Activated naive CD4-positive, alpha-beta T cell treated with anti-CD3 and anti-CD28 coated beads, Interleukin-2, amount 10 ng/mL, durations not matched to agents 7 days and 5 days (primary cell): ENCODE results near the gene MTHFD1.
A peak's percentile ranks its signal among the peaks of the same experiment; 100 is the strongest.

Experiments used
- CTCF ChIA-PET: fragments of 350-600 bp; sonication (Branson Sonifier 250); formaldehyde crosslinking; loops from one replicate; lab custom pipeline; 2021; ENCODE audit warnings: antibody characterized with exemption; lab: Charles Lee
- DNase-seq: peaks from one replicate; pipeline ENCODE4 v3.0.0-alpha.2; 2020
- H3K27ac Mint-ChIP-seq: one replicate; pipeline ENCODE4 v1.8.0; 2021; ENCODE audit warnings: mild to moderate bottlenecking, moderate library complexity, mixed read lengths
- H3K27me3 Mint-ChIP-seq: one replicate; pipeline ENCODE4 v1.8.0; 2021; ENCODE audit warnings: mild to moderate bottlenecking, mixed read lengths
- H3K36me3 Mint-ChIP-seq: one replicate; pipeline ENCODE4 v1.8.0; 2021; ENCODE audit warnings: mixed read lengths
- H3K4me1 Mint-ChIP-seq: one replicate; pipeline ENCODE4 v1.8.0; 2021; ENCODE audit warnings: mixed read lengths
- H3K4me3 Mint-ChIP-seq: one replicate; pipeline ENCODE4 v1.8.0; 2021; ENCODE audit warnings: mild to moderate bottlenecking, moderate library complexity, mixed read lengths
- H3K9me3 Mint-ChIP-seq: one replicate; pipeline ENCODE4 v1.8.0; 2021; ENCODE audit warnings: mixed read lengths

The MTHFD1 gene

DNA sequence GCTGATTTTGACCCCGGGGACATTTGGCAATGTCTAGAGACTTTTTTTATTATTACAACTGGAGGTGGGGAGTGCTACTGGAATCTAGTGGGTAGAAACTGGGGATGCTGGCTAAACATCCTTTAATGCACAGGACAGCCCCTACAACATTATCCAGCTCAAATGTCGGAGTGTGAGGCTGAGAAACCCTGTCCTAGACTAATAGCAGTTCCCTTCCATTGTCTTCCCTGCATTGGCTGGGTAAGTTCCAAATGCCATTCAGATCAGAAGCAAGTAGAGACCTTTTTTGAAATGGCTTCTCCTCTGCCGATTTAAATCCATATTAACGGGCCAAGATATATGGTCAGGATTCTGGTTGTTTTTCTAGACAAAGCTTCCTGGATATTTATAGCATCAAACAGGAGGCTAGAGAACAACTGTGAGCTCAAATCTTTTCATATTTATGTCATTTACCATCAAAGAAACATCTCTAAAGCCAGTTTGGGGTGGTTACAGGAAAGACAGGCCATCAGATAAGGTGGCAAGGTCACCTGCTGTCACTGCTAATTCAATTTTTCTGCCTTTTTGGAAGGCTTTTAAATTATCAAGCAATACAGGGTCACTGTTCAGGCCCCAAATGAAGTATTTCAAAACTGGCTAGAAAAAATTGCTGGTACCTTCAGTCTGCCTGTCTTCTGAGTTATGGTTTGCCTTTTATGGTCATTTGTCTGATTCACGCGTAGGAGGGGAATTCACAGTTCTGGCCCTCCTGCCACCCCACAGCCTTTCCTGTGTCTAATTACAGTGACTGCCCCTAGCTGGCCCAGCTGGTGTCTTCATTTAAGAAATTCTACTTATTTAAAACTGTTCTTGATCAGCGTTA, 57.1 kb downstream of the MTHFD1 start:
- CTCF ChIA-PET, result interaction anchor here (9.4 kb wide), 1 partner anchor 14 kb away, joined by 76 read pairs; no protein-coding TSS in a partner anchor
- peak overlapping the region; percentile 70 for H3K27ac Mint-ChIP-seq
- no peaks in the 10 kb centered on the region for H3K27me3 Mint-ChIP-seq
- H3K4me3 Mint-ChIP-seq, result no peak overlapping the region
- no peaks in the 10 kb centered on the region for H3K9me3 Mint-ChIP-seq
- H3K36me3 Mint-ChIP-seq, result peaks cover 42% of the 10 kb centered on the region
- no peak for DNase-seq
- peaks cover 23% of the 10 kb centered on the region for H3K4me1 Mint-ChIP-seq

DNA sequence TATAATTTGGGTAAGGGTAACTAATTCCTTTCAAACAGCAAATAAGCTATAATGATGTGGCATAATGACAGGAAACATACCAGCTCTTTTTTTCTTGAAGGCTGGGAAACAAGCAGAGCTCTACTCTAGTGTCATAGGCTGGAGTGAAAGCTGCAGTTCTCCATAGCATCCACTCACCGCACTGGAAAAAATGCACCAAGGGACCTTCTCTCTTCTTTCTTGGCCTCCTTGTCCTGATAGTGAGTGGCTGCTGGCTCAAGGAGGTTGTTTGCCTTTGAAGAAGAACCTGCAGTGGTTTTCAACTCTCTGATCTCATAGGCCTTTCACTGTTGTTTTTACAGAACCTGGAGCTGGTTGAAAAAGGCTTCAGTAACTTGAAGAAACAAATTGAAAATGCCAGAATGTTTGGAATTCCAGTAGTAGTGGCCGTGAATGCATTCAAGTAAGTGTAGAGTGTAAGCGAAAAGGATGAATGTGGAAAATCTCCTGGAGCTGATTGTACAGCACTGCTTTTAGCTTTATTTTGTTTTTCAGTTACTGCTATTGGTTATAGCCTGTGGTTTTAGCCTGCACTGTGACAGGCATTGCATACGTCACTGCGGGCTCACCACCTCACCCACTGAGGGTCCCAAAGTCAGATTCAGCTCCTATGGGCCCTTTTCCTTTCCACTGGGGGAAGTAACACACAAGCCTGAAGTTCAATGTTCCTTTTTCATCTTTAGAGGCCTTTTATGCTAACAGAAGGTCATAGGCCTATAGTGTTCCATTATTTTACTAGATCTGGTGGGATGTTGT, 59.9 kb downstream of the MTHFD1 start:
- Mint-ChIP-seq H3K27ac (no peak overlapping the region), H3K27me3 (no peaks in the 10 kb centered on the region), H3K36me3 (peaks cover 43% of the 10 kb centered on the region), H3K9me3 (no peaks in the 10 kb centered on the region), H3K4me3 (no peak overlapping the region), H3K4me1 (peaks cover 23% of the 10 kb centered on the region)
- CTCF ChIA-PET, result interaction anchor here (0.9 to 9.4 kb wide), 2 partner anchors 17 to 104 kb away, joined by 3 to 76 read pairs; no protein-coding TSS in a partner anchor
- DNase-seq, result no peak

DNA sequence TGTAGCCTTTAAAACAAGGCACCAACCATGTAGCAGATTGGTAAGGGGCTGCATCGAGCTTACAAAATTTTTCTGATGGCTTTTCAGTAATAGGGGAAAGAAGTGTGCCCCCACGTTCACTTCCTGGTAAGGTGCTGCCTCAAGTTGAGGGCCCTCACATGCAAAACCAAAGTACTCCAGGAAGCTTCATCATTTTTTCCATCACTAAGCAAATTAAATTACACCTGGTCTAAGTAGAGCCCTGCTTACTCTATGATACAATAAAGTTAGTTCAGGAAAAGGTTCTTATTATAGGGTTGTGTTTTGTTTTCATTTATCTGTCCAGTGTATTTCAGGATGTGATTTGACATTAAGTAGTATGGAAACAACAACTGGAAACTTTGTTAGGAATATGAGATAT, 62.1 kb downstream of the MTHFD1 start:
- peaks cover 44% of the 10 kb centered on the region for H3K36me3 Mint-ChIP-seq
- H3K4me3 Mint-ChIP-seq, result no peak overlapping the region
- DNase-seq, result no peak
- CTCF ChIA-PET, result interaction anchor here (0.6 to 9.4 kb wide), 3 partner anchors 10 to 62 kb away, joined by 3 to 76 read pairs (median 4); partner anchors contain the start of gene MTHFD1
- H3K27me3 Mint-ChIP-seq, result no peaks in the 10 kb centered on the region
- no peaks in the 10 kb centered on the region for H3K9me3 Mint-ChIP-seq
- H3K4me1 Mint-ChIP-seq, result peaks cover 9% of the 10 kb centered on the region
- H3K27ac Mint-ChIP-seq, result no peak overlapping the region

DNA sequence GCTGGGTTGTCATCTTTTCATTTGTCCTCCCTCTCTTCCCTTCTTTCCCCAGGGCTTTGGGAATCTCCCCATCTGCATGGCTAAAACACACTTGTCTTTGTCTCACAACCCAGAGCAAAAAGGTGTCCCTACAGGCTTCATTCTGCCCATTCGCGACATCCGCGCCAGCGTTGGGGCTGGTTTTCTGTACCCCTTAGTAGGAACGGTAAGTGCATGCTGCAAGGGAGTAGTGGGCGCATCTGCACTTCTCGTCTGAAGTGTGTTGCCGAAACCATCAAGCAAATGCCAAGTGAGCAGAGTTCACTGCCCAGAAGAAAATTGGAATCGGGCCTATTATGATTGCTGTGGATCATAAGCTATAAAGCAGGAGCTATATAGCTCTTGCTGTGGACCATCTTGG, 66.5 kb downstream of the MTHFD1 start:
- Mint-ChIP-seq H3K9me3 (no peaks in the 10 kb centered on the region), H3K27ac (no peak overlapping the region), H3K36me3 (peaks cover 57% of the 10 kb centered on the region), H3K4me1 (peaks cover 2% of the 10 kb centered on the region), H3K4me3 (no peak overlapping the region), H3K27me3 (no peaks in the 10 kb centered on the region)
- CTCF ChIA-PET, result interaction anchor here (1.3 to 1.8 kb wide), 2 partner anchors 25 to 56 kb away, joined by 3 to 5 read pairs; no protein-coding TSS in a partner anchor
- no peak for DNase-seq

DNA sequence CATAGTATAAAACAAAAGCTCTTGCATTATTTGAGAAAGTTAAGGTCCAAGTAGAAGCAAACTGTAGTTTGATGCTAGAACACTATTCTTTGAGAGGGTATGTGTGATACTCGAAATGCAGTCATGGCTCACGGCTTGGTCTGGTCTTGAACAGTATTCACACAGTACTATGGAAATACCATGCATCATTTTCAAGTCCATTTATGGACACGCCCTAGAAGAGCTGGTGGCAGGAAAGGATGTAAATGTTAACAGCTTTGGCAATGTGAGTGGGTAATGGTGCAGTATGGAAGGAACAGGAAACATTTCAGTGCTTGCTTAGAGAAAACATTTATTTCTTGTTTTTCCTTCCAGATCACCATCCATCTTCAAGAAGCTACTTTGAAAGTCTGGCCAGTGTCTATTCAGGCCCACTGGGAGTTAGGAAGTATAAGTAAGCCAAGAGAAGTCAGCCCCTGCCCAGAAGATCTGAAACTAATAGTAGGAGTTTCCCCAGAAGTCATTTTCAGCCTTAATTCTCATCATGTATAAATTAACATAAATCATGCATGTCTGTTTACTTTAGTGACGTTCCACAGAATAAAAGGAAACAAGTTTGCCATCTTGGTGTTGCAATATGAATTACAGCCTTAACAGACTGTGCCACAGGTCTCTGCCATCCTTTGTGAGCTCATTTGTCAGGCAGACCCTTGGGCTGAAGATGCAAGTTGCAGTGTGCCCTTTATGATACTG, 71.4 kb downstream of the MTHFD1 start:
- Mint-ChIP-seq H3K4me1 (peaks cover 2% of the 10 kb centered on the region), H3K36me3 (peaks cover 45% of the 10 kb centered on the region), H3K9me3 (no peaks in the 10 kb centered on the region), H3K4me3 (no peak overlapping the region), H3K27ac (no peak overlapping the region), H3K27me3 (no peaks in the 10 kb centered on the region)
- CTCF ChIA-PET, result interaction anchor here (0.7 to 1.0 kb wide), 3 partner anchors 10 to 548 kb away, joined by 3 to 4 read pairs (median 4); no protein-coding TSS in a partner anchor
- DNase-seq, result no peak

DNA sequence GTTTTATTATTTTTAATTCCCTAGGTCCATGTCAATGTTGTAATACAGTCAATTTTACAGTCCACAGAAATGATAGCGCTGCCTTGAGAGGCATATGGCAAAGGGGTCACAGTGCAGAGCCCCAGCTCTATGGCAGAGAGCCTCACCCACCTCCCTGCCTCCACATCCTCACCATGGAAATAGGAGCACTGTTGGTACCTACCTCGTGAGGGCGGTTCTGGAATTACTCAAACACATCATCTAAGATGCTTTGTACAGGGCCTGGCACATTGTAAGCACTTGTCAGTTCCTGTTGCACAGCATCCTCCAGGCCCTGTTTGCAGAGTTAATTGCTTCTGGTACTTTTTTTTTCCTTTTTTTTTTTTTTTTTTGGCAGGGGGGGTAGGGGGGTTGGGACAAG, 73.1 kb downstream of the MTHFD1 start:
- DNase-seq, result no peak
- Mint-ChIP-seq H3K27me3 (no peaks in the 10 kb centered on the region), H3K27ac (peak overlapping the region; percentile 22), H3K4me1 (peaks cover 12% of the 10 kb centered on the region), H3K9me3 (no peaks in the 10 kb centered on the region), H3K36me3 (peaks cover 28% of the 10 kb centered on the region), H3K4me3 (no peak overlapping the region)
- CTCF ChIA-PET, result interaction anchor here (1.9 kb wide), 1 partner anchor 31 kb away, joined by 4 read pairs; no protein-coding TSS in a partner anchor

DNA sequence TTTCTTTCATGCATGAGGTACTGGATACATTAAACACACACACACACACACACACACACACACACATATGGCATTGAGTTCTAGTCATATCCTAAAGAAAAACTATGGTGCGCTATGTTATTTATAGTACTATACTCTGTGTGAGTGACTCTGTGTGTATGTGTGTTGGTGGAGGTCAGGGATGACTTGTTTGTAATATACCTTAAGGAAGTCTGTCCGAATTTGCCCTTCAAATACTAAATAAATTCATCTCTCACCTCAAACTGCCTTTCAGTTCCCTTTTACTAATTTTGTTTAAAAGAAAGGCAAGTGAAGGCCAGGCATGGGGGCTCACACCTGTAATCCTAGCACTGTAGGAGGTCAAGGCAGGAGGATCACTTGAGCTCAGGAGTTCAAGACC, 75.0 kb downstream of the MTHFD1 start:
- CTCF ChIA-PET, result interaction anchor here (0.6 to 2.3 kb wide), 3 partner anchors 33 to 120 kb away, joined by 3 to 10 read pairs (median 4); no protein-coding TSS in a partner anchor
- no peaks in the 10 kb centered on the region for H3K27me3 Mint-ChIP-seq
- peaks cover 25% of the 10 kb centered on the region for H3K36me3 Mint-ChIP-seq
- no peak overlapping the region for H3K27ac Mint-ChIP-seq
- peaks cover 18% of the 10 kb centered on the region for H3K4me1 Mint-ChIP-seq
- no peak for DNase-seq
- no peaks in the 10 kb centered on the region for H3K9me3 Mint-ChIP-seq
- no peak overlapping the region for H3K4me3 Mint-ChIP-seq

DNA sequence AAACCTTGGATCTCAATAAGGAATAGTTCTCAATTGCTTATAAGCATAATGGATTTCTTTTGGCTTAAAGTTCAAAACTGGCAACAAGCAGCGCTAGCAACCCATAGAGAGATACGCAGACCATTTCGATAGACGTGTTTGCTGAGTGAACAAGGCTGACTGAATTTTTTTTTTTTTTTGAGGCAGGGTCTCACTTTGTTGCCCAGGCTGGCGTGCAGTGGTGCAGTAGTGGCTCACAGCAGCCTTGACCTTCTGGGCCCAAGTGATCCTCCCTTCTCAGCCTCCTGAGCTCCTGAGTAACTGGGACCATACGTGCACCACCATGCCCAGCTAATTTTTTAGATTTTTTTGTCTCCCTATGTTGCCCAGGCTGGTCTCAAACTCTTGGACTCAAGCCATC, 75.7 kb downstream of the MTHFD1 start:
- peaks cover 21% of the 10 kb centered on the region for H3K4me1 Mint-ChIP-seq
- no peaks in the 10 kb centered on the region for H3K27me3 Mint-ChIP-seq
- no peak for DNase-seq
- CTCF ChIA-PET, result interaction anchor here (0.9 to 2.3 kb wide), 3 partner anchors 34 to 47 kb away, joined by 3 to 10 read pairs (median 4); no protein-coding TSS in a partner anchor
- H3K9me3 Mint-ChIP-seq, result no peaks in the 10 kb centered on the region
- no peak overlapping the region for H3K4me3 Mint-ChIP-seq
- H3K27ac Mint-ChIP-seq, result no peak overlapping the region
- peaks cover 27% of the 10 kb centered on the region for H3K36me3 Mint-ChIP-seq

DNA sequence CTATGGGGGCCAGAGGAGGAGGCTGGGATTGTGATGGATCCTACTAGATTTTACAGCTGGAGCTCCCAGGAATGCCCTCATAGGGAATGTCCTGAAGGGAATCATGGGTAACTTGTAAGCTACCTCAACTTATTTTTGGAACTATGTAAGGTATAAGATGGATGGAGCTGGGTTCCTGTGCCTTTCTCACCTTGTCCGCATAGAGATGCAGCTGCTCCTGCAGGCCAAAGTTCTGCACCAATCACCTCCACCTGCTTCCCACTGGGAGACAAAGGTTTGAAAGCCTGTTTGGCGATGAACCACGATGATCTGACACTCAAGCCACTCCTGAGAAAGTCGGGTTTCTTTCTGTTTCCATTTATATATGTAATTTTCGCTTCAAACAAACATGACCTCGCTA, 76.5 kb downstream of the MTHFD1 start:
- Mint-ChIP-seq H3K36me3 (peaks cover 21% of the 10 kb centered on the region), H3K4me3 (peak overlapping the region; percentile 87), H3K4me1 (peaks cover 21% of the 10 kb centered on the region), H3K27me3 (no peaks in the 10 kb centered on the region), H3K9me3 (no peaks in the 10 kb centered on the region), H3K27ac (peak overlapping the region; percentile 77)
- CTCF ChIA-PET, result interaction anchor here (0.9 to 2.3 kb wide), 2 partner anchors 35 to 46 kb away, joined by 3 to 10 read pairs; no protein-coding TSS in a partner anchor
- DNase-seq, result no peak

DNA sequence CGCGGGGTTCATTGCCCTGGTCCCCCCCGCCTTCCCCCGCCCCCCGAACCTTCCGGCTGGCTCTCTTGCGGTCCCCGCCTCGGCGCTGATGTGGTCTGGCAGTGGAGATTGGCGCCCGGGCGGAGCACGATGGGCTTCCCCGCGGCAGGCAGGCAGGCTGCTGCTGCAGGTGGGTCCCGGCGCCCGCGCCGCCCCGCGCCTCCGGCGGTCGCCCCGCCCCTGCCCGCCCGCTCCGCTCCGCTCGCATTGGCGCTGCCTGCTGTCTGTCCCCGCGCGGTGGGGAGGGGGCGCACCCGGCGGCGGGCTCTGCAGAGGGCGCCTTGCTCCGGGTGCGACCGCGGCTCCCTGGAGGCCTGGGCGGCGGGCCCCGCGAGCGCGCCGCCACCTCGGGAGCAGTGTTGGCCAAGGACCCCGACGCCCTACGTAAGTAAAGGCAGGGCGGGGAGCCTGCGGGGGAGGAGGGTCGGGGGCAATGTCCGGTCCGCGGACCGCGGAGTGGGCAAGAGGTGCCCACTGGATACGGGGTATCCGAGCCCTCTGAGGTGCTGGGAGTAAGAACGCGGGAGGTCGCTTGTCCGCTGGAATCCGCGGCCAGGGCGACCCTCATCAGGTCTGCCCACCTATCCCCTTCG, 77.2 kb downstream of the MTHFD1 start, which contains the start of gene AKAP5:
TSS of gene AKAP5 (plus strand) at position 309 of the 632 bp plus-strand sequence. CDS start 2,896 bp downstream, outside the sequence.
- Mint-ChIP-seq H3K27ac (peak within 1 kb of the TSS; percentile 77), H3K4me3 (peak within 1 kb of the TSS; percentile 87), H3K9me3 (no peaks in the 10 kb centered on the region), H3K27me3 (no peaks in the 10 kb centered on the region), H3K36me3 (peaks cover 16% of the 10 kb centered on the region), H3K4me1 (peaks cover 21% of the 10 kb centered on the region)
- CTCF ChIA-PET, result interaction anchor here (0.9 to 2.4 kb wide), 6 partner anchors 13 to 123 kb away, joined by 3 to 10 read pairs (median 5); partner anchors contain the start of gene ZBTB25
- peak; percentile 76 for DNase-seq

DNA sequence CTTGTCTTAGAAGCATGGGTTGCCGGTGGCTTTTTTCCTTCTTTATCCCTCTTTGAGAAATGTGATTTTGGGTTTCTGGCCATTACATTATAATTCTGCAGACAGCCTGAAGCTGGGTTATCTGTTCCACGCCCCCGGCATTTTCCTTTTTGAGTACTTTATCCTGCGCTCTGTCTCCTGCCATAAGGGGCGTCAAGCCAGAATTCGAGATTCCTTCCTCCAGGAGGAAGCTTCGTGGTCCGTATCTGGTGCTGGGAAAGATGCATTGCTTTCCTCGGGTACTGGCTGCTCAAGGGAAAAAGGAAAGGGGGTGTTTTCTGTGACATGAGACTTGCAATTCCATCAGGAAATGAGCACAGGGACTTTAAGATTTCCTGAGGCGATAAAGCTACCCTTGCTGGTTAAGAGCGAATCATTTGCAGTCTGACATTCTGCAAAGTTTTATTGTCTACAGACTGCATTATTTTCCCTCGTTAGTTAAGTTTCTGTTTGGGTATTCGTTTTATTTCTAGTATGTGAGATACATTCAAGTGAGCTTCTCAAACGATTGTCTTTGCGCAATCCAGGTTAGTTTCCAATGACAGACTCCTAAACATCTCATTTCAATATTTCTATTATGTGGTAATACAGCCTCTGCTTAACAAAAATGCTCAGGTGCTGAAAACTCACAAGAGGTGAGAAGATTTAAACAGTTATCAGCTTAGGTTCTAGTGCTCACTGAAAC, 77.8 kb downstream of the MTHFD1 start:
- peak overlapping the region; percentile 61 for H3K4me3 Mint-ChIP-seq
- H3K9me3 Mint-ChIP-seq, result no peaks in the 10 kb centered on the region
- no peak overlapping the region for H3K27ac Mint-ChIP-seq
- H3K36me3 Mint-ChIP-seq, result peaks cover 15% of the 10 kb centered on the region
- H3K4me1 Mint-ChIP-seq, result peaks cover 21% of the 10 kb centered on the region
- DNase-seq, result no peak
- no peaks in the 10 kb centered on the region for H3K27me3 Mint-ChIP-seq
- CTCF ChIA-PET, result interaction anchor here (0.9 to 2.4 kb wide), 8 partner anchors 10 to 124 kb away, joined by 3 to 8 read pairs (median 4); partner anchors contain the start of gene ZBTB25

DNA sequence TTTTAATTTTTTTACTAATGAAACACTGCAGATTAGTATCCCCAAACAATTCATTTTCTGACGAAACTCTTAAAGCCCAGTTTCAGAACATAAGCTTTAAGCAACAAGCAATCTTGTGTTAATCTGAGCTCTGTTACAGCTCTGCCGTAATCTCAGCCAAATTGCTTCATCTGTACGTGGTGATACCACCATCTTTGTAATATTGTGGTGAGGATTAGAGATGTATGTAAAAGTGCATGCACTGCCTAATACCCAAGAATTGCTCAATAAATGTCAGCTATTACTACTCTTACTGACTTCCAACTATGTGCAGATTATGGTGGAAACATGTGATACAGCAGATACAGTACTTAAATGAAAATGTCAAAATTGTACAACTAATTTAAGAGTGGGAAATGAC, 78.9 kb downstream of the MTHFD1 start:
- no peak for DNase-seq
- H3K9me3 Mint-ChIP-seq, result no peaks in the 10 kb centered on the region
- H3K27me3 Mint-ChIP-seq, result no peaks in the 10 kb centered on the region
- no peak overlapping the region for H3K4me3 Mint-ChIP-seq
- peaks cover 10% of the 10 kb centered on the region for H3K36me3 Mint-ChIP-seq
- CTCF ChIA-PET, result interaction anchor here (0.9 to 2.4 kb wide), 7 partner anchors 9 to 44 kb away, joined by 3 to 6 read pairs (median 4); partner anchors contain the start of gene ZBTB25
- H3K27ac Mint-ChIP-seq, result no peak overlapping the region
- H3K4me1 Mint-ChIP-seq, result peaks cover 21% of the 10 kb centered on the region
